NCI-H187 treated with DMSO at 0.1 percent for 48 hours (cell line): ENCODE measurements around the gene KIF2A.

Experiments
- DNase-seq: peaks from one replicate; lab custom pipeline; 2025; lab: John Stamatoyannopoulos, UW

KIF2A gene

DNA sequence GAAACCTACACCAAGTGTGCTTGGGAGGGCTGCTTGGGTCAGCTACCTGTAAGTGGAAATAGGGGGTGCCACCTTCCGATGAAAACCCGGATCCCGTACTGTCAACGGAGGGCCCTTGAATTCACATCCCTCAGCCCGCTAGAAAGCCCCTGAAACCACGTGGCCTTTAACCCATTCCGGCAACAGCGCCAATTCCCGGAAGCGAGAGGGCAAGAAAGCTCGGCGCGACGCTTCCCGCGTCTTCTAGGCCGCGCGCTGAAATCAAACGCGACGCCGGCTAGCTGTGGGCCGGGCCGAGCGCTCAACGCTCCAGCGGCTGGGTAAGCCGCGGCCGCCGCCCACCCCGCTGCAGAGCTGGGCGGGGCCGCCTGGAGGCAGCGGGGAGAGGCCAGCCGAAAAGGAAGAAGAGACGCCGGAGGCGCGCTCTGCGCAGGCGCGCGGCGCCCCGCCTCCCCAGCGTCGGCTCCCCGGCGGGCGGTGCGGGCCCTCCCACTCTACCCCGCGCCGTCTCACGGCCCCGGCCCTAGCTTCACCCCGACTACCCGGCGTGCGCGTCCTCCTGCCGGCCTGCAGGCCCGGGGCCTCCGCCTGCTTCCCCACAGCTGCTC, at the start of gene KIF2A:
Gene KIF2A, plus strand, starts transcription at position 492 of the 608 bp plus-strand sequence. CDS start 267 bp downstream, outside the sequence.
- peak; percentile 62 for DNase-seq

DNA sequence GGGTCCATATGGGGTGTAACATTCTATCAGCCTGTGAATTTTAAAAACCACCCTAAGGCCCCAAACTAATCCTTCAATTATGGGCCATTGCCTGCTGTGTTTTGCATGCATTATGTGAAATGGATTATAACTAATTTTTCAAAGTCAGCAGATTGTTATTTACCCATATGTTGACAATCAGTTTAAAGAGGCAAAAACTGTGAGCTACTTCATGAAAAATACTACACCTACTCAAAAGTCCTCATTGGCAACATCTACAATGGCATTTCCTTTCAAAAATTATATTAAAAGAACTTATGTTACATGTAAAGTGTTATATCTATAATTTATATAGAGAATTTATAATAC, 49.0 kb upstream of the KIF2A start:
- DNase-seq: no peak

DNA sequence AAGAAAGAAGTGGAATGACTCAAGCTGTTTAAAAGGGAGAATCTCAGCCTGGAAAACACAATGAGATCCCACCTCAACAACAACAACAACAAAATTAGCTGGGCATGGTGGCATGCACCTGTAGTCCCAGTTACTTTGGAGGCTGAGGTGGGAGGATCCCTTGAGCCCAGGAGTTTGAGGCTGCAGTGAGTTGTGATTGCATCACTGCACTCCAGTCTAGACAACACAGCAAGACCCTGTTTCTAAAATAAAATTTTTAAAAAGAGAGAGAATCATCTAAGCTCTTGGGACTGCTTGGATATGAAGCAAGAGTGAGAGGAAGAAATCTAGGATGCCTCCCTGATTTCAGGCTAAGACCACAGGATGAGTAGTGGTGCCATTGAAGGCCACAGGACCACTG, 47.4 kb upstream of the KIF2A start:
- DNase-seq: no peak

DNA sequence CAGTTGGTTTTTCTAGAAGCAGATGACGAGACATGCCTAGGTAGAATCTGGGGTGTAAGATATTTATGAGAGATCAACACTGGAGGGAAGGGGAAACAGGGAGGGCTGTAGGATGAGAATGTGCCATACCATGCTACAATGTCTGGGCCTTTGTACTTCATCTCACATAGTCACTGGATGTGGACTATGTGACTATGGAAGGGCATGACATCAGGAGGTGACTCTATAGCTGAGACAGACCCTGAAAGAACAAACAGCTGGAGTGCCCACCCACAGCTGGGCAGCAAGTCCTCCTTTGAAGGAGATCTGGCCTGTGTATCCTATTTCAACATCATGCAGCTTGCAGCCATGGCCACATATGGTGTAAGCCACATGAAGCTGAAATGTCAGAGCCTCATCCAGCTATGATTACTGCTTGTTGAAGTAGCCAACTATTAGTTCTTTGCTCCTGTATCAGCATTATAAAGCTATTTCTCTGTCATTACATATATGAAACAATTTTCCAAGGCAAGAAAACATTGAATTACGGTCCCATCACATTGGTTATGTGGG, 46.2 kb upstream of the KIF2A start:
- no peak for DNase-seq

DNA sequence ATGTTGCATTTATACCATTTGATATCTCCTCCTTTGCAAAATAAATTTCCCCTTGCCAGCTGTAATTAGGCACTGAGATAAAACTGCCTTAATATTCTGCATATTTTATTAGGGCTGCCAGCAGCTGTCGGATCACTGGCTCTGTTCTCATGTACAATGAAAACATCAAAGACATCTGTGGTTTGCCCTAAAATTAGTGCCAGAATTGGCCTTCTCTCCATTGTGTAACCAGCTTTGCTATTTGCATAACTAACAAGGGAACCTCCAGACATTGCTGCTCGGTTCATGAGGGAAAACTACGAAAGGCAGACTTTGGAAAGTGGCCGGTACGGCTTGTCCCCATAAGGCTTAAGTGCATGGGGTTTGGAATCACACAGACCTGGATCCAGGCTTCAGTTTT, 45.5 kb upstream of the KIF2A start:
- DNase-seq: no peak

DNA sequence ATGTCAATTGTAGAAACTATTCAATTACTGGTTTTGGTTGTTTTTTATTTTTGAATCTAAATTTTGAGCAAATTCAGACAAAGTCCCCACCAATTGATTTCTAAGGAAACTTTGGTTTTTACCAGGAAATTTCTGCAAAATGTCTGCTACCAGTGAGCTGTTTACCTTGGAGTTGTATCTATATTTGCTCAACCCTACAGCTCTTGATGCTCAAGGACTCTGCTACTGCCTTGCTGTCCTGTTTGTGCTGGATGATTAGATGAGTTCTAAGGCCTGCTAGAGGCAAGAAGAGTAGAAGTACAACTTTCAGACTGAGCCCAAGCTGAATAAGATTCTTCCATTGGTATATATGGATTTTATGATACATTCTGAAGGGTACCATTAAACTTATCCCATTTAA, 42.6 kb upstream of the KIF2A start:
- no peak for DNase-seq

DNA sequence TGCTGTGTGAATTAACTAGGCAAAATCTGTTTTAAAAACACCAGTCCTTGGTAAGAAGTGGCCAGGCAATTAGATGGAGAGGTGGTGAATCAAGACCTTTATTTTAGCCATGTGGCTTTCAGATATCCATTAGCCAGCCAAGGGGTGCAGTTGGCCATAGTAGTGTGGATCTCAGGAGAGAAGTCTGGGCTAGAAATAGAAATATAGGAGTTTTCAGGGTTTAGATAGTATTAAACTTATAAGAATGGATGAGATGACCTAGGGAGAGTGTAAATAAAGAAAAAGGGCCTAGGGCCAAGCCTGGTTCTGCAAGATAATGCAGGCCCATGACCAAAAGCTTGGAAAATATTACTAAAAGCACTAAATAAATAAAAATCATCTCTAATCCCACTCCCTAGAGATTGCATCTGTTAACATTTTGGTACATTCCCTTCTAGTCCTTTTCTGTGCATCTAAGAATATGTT, 40.3 kb upstream of the KIF2A start:
- DNase-seq: no peak

DNA sequence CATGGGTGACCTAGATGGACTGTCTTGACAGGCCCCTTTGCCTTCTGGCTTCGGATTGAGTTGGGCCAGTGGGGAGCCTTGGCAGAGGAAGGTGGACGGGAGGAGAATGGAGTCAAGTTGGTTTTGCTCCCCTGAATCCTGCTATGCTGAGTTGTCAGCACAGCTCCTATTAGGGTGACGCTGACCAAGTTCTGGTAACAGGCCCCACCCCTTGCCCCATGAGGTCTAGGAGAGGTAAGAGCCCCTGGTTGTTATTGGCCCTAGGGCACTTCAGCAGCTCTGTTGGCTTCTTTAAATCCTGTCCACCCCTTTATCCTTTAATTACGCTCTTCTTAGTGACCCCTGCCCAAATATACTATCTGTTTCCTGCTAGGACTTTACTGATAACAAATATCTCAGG, 39.4 kb upstream of the KIF2A start:
- DNase-seq: no peak

DNA sequence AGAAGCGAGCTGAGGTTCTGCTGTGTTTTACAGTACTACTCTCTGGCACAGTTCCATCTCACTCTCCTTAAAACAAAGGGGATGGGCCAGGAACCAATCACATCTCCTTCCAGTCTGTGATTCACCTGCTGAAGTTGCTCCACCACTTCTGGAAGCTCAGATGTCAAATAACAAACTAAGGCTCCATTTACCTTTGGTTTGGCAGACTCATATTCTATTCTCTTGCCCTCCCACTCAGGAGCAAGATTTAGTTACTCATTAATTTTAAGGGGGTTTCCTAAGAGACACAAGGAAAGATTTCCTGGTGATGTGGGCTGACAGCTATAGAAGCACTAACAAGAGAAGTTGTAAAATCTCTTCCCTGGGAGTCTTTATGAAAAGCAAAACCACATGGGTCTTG, 37.8 kb upstream of the KIF2A start:
- peak; percentile 10 for DNase-seq

DNA sequence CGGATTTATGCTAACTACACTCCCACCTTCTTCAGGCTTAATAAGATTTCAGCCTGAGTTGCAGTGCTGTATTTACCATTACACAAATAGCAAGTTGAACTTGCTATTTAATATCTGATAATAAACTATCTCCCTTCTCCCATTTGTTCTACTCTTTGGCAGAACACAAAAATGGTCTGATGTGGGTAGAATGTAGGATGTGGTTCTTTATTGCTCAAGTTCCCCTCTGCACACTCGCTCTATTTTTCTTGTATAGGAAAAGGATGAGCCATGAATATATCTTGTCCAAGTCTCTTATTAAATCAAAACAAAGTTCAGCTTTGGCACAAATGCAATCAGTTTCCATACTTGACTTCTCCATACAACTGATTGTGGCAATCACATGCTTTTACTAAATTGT, 37.2 kb upstream of the KIF2A start:
- no peak for DNase-seq

DNA sequence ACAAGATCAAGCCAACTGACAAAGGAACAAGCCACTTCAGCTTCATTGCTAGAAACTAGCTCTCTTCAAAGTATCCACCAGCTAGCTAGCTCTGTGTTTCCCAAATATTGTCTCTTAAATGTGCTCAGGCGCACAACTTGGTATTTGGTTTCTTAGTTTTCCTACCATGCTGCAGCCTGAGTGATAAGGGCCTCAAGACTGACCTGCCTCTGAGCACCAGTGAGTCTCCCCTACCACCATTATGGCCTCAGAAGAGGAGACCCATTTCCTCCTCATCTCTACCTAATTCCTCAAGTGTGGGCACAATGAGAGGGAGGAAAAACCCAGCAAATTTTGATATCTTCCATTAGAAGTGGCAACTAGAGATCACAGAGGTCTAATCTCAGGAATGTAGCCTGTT, 34.6 kb upstream of the KIF2A start:
- DNase-seq: no peak

DNA sequence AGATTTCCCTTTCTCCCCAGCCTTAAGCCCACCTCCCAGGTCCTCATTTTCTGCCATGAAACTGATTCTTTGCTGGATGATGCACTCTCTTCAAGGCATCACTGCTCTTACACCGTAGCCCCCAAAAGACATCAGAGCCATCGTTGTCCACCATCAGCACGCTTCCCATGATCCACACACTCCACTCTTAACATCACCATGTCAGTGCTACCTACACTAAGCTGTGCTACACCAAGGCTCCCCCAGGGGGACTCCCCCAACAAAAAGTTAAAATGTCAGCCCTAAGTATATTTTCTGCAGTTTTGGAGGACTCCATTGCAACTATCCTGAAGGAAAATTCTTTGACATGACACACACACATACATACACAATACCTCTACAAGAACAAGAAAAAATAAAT, 34.1 kb upstream of the KIF2A start:
- no peak for DNase-seq

DNA sequence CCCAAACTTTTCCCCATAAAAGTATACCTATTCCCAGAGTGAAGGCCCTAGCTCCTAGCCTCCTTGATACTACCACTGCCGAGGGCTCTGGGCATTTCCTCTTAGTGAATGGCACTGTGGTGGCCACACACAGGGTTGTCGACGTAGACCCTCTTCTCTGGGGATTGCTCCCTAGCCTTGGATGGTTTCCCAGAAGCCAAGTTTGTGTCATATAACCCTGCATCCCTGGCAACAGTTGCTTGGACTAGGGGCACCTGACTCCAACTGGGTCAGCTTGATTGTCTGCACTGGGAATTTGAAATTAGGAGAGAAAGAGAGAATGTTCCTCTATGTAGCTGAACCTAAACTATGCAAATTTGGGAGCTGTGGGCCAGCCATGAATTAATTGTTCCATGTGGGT, 32.3 kb upstream of the KIF2A start:
- no peak for DNase-seq

DNA sequence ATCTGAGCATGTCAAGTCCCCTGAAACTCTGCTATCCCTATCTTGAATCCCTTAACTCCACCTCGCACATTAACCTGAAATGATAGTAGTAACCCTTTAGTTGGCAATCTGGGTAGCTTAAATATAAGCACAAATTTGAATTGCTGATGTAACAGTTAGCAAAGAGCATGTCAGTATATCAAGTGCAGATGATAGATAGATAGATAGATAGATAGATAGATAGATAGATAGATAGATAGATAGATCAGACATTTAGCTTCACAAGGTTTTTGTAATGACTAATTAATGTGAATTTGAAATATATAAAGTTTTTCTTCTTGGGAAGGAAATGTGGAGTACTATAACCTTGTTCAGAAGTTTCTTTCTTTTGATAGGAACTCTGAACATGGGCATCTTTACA, 30.4 kb upstream of the KIF2A start:
- no peak for DNase-seq

DNA sequence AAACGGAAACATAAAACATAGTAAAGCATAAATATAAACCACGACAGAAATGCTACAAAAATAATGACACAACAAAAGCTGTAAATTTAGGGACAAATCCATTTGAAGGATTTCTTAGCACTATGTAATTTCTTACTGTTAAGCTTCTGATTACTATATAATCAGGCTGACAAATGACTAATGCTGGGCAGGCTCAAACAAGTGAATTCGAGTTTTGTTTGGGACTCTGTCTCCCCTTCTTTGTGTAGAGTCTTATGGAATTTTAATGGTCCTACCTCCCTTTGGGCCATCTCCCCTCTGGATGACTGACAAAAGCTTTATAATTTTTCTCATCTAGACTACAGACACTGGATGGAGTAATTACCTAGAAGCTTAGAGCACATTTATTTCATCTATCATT, 24.6 kb upstream of the KIF2A start:
- DNase-seq: no peak

DNA sequence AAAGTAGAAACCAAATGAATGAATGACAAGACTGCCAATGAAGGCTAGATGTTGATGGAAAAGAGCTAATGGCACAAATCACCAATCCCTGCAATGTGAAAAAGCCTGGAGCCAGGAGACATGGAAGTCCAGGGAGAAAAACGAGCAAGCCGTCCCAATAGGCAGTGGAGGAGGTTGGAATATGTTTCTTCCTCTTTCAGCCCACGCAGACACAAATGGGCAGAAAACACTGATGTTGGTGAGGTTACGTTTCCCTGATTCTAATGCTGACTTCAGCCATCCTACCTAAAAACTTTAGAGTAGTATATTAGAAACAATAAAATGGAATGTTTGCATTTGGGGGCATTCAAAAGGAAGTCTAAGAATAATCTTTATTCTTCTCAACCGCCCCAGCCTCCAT, 23.9 kb upstream of the KIF2A start:
- DNase-seq: no peak

DNA sequence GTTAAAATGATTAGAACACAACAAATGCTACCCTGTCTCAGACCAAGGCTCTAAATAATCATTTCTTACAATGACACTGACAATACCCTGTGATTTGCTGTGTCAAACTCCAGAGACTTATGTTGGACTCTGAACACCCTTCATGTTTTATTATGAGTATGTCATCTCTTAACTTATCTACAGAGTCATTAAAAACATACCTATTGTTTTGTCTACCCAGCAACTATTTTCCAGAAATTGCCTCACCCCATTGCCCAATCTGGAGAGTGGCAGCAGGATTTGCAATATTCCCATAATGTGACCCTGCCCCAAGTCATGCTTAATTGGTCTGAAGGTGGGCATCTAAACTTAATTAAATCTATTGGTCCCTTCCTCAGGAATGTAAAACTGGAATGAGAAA, 23.0 kb upstream of the KIF2A start:
- DNase-seq: no peak

DNA sequence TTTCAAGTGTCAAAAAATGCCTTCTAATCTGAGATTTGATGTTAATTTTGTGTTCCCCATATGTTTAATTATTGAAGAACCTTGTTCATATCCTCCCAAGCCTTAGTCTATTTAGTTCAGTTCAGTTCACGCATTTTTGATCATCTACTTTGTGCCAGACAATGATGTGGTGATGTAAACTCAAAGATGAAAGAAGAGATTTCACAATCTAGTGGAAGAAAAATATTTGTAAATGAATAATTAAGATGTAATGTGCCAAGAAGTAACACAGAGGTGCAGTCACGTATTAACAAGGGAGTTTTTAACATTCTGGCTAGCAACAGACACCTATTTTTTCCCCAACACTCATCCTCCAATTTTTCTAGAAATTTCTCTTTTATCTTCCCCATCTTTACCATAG, 22.1 kb upstream of the KIF2A start:
- no peak for DNase-seq

DNA sequence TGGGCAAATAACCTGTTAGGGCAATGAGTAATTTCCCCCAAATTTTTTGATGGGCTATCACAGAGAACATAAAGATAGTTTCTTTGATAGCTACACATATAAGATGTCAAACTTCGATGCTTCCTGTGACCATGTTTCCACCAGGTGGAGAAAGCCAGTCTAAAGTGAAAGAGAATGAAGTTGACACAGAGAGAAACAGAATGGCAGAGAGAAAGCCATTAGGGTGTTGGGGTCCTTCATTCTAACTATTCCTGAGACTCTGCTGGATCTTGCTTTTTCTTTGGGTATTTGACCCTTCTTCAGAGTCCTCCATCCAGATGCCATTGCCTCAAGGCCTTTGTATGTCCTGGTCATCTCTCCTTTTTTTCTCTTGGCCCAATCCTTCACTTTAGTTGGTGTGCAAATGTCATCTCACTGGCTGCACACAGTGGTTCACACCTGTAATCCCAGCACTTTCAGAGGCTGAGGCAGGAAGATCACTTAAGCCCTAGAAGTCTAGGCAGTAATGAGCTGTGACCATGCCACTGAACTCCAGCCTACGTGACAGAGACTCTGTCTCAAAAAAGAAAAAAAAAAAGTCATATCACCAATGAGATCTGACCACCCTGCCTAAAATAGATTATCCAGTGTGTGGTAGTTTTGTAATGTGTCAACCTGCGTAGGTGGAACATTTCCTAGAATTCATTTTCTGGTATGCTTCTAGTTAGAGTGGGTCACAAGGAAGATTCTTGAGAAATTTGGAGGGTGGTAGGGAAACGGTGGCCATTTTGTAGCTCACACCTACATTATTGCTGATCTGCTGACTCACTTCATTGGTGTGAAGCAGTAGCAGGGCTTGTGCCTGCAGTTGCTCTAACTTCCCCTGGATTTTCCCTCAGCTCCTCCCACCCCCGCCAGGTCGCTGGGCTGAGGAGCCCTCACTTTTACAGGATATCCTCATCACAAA, 20.8 kb upstream of the KIF2A start:
- DNase-seq: no peak

DNA sequence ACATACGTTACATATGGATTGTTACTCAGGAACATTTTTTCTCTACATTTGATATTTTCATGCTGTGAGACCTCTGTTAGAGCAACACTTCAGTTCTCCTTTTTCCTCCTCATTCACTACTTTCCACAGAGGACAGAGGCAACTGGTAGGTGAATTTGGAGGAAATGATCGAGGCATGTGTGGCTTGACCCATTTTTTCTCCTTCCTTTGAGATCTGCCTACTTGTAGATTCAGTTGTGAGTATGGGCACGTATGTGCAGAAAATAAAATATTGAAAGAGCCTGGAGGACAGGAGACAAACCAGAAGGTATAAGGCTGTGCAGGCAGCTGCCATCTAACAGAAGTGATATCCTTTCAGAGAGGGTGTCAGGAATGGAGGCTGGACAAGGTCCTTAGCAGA, 19.2 kb upstream of the KIF2A start:
- DNase-seq: no peak

DNA sequence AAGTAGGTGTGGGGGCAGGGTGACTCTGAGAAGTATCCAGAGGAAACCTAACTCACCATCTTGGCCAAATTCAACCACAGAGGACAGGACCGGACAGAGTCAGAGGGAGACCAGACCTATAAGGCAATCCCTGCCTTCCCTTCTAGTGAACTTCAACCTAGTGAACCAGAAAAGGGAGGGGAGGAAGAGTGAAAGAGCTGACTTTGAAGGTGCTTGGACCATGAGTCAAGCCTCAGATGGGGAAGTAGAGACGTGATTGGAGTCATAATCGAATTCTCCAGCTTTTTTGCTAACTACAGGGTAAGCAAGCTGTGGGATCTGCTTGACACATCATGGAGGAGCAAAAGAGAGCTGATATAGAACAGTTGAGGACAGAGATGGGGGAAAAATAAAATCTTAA, 18.8 kb upstream of the KIF2A start:
- DNase-seq: no peak

DNA sequence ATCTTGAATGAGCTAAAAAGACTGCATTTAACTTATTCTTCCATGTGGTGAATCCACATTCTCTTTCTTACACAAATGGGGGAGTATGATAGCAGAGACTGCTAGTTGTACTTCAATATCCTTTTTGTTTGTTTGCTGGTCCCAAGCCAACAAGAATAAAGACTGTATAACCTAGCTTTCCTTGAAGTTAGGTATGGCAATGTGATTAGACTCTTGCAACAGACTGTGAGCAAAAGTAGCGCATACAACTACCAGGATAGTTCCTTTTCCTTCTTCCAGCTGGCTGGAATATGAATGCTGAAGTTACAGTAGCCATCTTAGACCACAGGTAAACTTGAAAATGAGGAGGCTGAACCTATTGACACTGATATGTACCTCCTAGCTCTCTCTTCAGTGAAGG, 17.9 kb upstream of the KIF2A start:
- DNase-seq: no peak

DNA sequence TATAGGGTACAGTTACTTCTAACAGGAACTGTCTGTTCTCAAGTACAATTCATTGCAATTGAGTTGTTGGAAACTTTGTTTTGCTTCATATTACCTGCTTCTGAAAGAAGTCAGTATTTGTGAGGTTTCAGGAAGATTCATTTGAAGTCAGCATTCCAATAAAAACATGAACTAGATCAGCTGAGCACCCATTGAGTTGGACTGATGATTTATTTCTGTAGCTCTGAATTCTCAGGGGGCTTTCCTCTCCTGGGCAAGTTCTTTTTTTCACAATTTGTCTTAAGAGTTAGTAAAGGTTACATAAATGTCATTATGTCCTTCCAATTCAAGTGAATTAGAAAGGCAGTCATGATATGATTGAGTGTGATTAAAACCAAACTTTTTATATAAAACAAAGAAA, 16.2 kb upstream of the KIF2A start:
- no peak for DNase-seq
